ENCODE results near the gene KCNQ5.

The KCNQ5 gene

GRCh38 chr6:72864236-72864635, 242.4 kb downstream of the KCNQ5 start:
- no peak for TF ChIP-seq CTCF (IDR thresholded peaks at IDR 0.05; ENCODE audit: low read depth, low read length, missing control alignments)
- no peak for DNase-seq (ENCODE audit: low read depth)
- no peak overlapping the region for H3K4me3 ChIP-seq (ENCODE audit: low read depth, low read length)
- in situ Hi-C loops (cut with HindIII; ENCODE audit: low sequenced_read_pairs), result no loop called here

- H3K4me3 ChIP-seq (ENCODE audit: low read depth, low read length), result no peak overlapping the region
- in situ Hi-C loops (cut with HindIII; ENCODE audit: low sequenced_read_pairs), result no loop called here
- no peak for DNase-seq (ENCODE audit: low read depth)
- no peak for TF ChIP-seq CTCF (IDR thresholded peaks at IDR 0.05; ENCODE audit: low read depth, low read length, missing control alignments)
Observed at GRCh38 chr6:72864799-72865198, 242.9 kb downstream of the KCNQ5 start.

- DNase-seq (ENCODE audit: low read depth), result no peak
- in situ Hi-C loops (cut with HindIII; ENCODE audit: low sequenced_read_pairs), result no loop called here
- H3K4me3 ChIP-seq (ENCODE audit: low read depth, low read length), result no peak overlapping the region
- TF ChIP-seq CTCF (IDR thresholded peaks at IDR 0.05; ENCODE audit: low read depth, low read length, missing control alignments), result no peak
Observed at GRCh38 chr6:72865467-72865866, 243.6 kb downstream of the KCNQ5 start.

GRCh38 chr6:72869621-72870020, 247.8 kb downstream of the KCNQ5 start:
- no peak for DNase-seq (ENCODE audit: low read depth)
- in situ Hi-C loops (cut with HindIII; ENCODE audit: low sequenced_read_pairs), result no loop called here
- no peak overlapping the region for H3K4me3 ChIP-seq (ENCODE audit: low read depth, low read length)
- no peak for TF ChIP-seq CTCF (IDR thresholded peaks at IDR 0.05; ENCODE audit: low read depth, low read length, missing control alignments)

GRCh38 chr6:72873433-72873832, 251.6 kb downstream of the KCNQ5 start:
- no peak for DNase-seq (ENCODE audit: low read depth)
- no peak overlapping the region for H3K4me3 ChIP-seq (ENCODE audit: low read depth, low read length)
- TF ChIP-seq CTCF (IDR thresholded peaks at IDR 0.05; ENCODE audit: low read depth, low read length, missing control alignments), result no peak
- in situ Hi-C loops (cut with HindIII; ENCODE audit: low sequenced_read_pairs), result no loop called here

GRCh38 chr6:72876256-72876655, 254.4 kb downstream of the KCNQ5 start:
- TF ChIP-seq CTCF (IDR thresholded peaks at IDR 0.05; ENCODE audit: low read depth, low read length, missing control alignments), result no peak
- DNase-seq (ENCODE audit: low read depth), result no peak
- in situ Hi-C loops (cut with HindIII; ENCODE audit: low sequenced_read_pairs), result no loop called here
- no peak overlapping the region for H3K4me3 ChIP-seq (ENCODE audit: low read depth, low read length)

GRCh38 chr6:72886170-72886569, 264.3 kb downstream of the KCNQ5 start:
- no peak overlapping the region for H3K4me3 ChIP-seq (ENCODE audit: low read depth, low read length)
- TF ChIP-seq CTCF (IDR thresholded peaks at IDR 0.05; ENCODE audit: low read depth, low read length, missing control alignments), result no peak
- in situ Hi-C loops (cut with HindIII; ENCODE audit: low sequenced_read_pairs), result no loop called here
- no peak for DNase-seq (ENCODE audit: low read depth)

Measured in astrocyte of the cerebellum (primary cell).